HG03108 (cell line): ENCODE results near the gene CDH13.

Source experiments
- ATAC-seq: cut with Tn5 transposase; IDR thresholded peaks from one replicate; pipeline ENCODE4 v1.9.1; 2021; ENCODE audit warnings: moderate library complexity; ENCODE audit not compliant: unreplicated experiment

The CDH13 gene

GRCh38 chr16:83269541-83269940, 642.8 kb downstream of the CDH13 start:
- no peak for ATAC-seq

GRCh38 chr16:83270061-83270460, 643.3 kb downstream of the CDH13 start:
- no peak for ATAC-seq

- no peak for ATAC-seq
These were observed 643.9 kb downstream of the CDH13 start for GRCh38 chr16:83270640-83271039.

GRCh38 chr16:83271123-83271522, 644.4 kb downstream of the CDH13 start:
- no peak for ATAC-seq

- no peak for ATAC-seq
These were observed 645.3 kb downstream of the CDH13 start for GRCh38 chr16:83271970-83272575.

- ATAC-seq: no peak
These were observed 646.1 kb downstream of the CDH13 start for GRCh38 chr16:83272843-83273242.

GRCh38 chr16:83273504-83274173, 646.9 kb downstream of the CDH13 start:
- ATAC-seq: no peak

- ATAC-seq: no peak
These were observed 652.5 kb downstream of the CDH13 start for GRCh38 chr16:83279251-83279650.

- ATAC-seq: no peak
These were observed 659.2 kb downstream of the CDH13 start for GRCh38 chr16:83285921-83286320.

- no peak for ATAC-seq
These were observed 669.7 kb downstream of the CDH13 start for GRCh38 chr16:83296505-83296904.

- ATAC-seq: no peak
These were observed 671.8 kb downstream of the CDH13 start for GRCh38 chr16:83298541-83298940.

GRCh38 chr16:83300326-83300725, 673.6 kb downstream of the CDH13 start:
- ATAC-seq: no peak

GRCh38 chr16:83301971-83302370, 675.2 kb downstream of the CDH13 start:
- no peak for ATAC-seq

- ATAC-seq: no peak
These were observed 676.1 kb downstream of the CDH13 start for GRCh38 chr16:83302853-83303252.

- ATAC-seq: no peak
These were observed 678.3 kb downstream of the CDH13 start for GRCh38 chr16:83305092-83305491.

- ATAC-seq: no peak
These were observed 680.3 kb downstream of the CDH13 start for GRCh38 chr16:83306961-83307593.

GRCh38 chr16:83307594-83307992, 680.8 kb downstream of the CDH13 start:
- no peak for ATAC-seq

- ATAC-seq: no peak
These were observed 681.6 kb downstream of the CDH13 start for GRCh38 chr16:83308414-83308813.

- ATAC-seq: no peak
These were observed 684.0 kb downstream of the CDH13 start for GRCh38 chr16:83310816-83311215.

GRCh38 chr16:83312015-83312717, 685.4 kb downstream of the CDH13 start:
- no peak for ATAC-seq

- ATAC-seq: no peak
These were observed 686.0 kb downstream of the CDH13 start for GRCh38 chr16:83312718-83313245.
